ENCODE data around the gene BSG.
"Not testable (repeated sequence)": the region's sequence is repeated elsewhere in the genome, so short reads cannot be mapped to it uniquely, and the experiment has no call there.

GRCh38 chr19:629515-629914 is 57.1 kb downstream of the BSG start:
- not testable (repeated sequence) for TF ChIP-seq CTCF (IDR thresholded peaks at IDR 0.05); POLR2AphosphoS5 (IDR thresholded peaks at IDR 0.05; ENCODE audit: low read depth, low read length)
